Right renal cortex interstitium (tissue), 3 donors: Measurements from ENCODE around the gene TPSD1. TPM values are rescaled to one million over a fixed set of nuclear protein-coding genes. Genes with fewer than 3 reads are reported as not detected.
"Not testable (repeated sequence)": the region's sequence is repeated elsewhere in the genome, so short reads cannot be mapped to it uniquely, and the experiment has no call there.

Source experiments
- DNase-seq, 3 donors: peaks; one replicate each; pipeline ENCODE4 v3.0.0-alpha.2; 2013; ENCODE audit warnings: low read depth in 3 of 3, low spot score in 2 of 3
- polyA plus RNA-seq, 3 donors: library from polyadenylated mRNA; unstranded; fragments of 120-200 nt; gene quantifications; one replicate each; pipeline ENCODE4 v1.2.1, GENCODE V29; 2013; ENCODE audit not compliant: insufficient read length in 3 of 3

TPSD1 gene
- polyA plus RNA-seq, 3 donors, result not detected

- no peak for DNase-seq
Measured at GRCh38 chr16:1260101-1260680, 4.3 kb downstream of the TPSD1 start.

GRCh38 chr16:1261131-1261892 lies 5.4 kb downstream of the TPSD1 start:
- DNase-seq, result no peak

- no peak for DNase-seq
Measured at GRCh38 chr16:1262210-1262845, 6.5 kb downstream of the TPSD1 start.

- no peak for DNase-seq
Measured at GRCh38 chr16:1262846-1263221, 7.0 kb downstream of the TPSD1 start.

GRCh38 chr16:1263591-1264344 lies 7.9 kb downstream of the TPSD1 start:
- no peak for DNase-seq

- DNase-seq, result no peak
Measured at GRCh38 chr16:1264345-1265089, 8.6 kb downstream of the TPSD1 start.

GRCh38 chr16:1265090-1265630 lies 9.3 kb downstream of the TPSD1 start:
- no peak for DNase-seq

GRCh38 chr16:1265826-1266225 lies 10.0 kb downstream of the TPSD1 start:
- DNase-seq, result no peak

GRCh38 chr16:1269418-1269817 lies 13.5 kb downstream of the TPSD1 start:
- not testable (repeated sequence) for DNase-seq

GRCh38 chr16:1271380-1271723 lies 15.5 kb downstream of the TPSD1 start:
- DNase-seq, result no peak

GRCh38 chr16:1271724-1272413 lies 16.0 kb downstream of the TPSD1 start:
- DNase-seq, result not testable (repeated sequence)

- no peak for DNase-seq
Measured at GRCh38 chr16:1272453-1273198, 16.8 kb downstream of the TPSD1 start.

- DNase-seq, result no peak
Measured at GRCh38 chr16:1273816-1274215, 17.9 kb downstream of the TPSD1 start.

- no peak for DNase-seq
Measured at GRCh38 chr16:1274767-1275166, 18.9 kb downstream of the TPSD1 start.

- no peak for DNase-seq
Measured at GRCh38 chr16:1275791-1276579, 20.1 kb downstream of the TPSD1 start.

- DNase-seq, result no peak
Measured at GRCh38 chr16:1276580-1276878, 20.7 kb downstream of the TPSD1 start.

GRCh38 chr16:1277151-1277598 lies 21.3 kb downstream of the TPSD1 start:
- DNase-seq, result no peak

- DNase-seq, result no peak
Measured at GRCh38 chr16:1277617-1278282, 21.9 kb downstream of the TPSD1 start.
